ENCODE data around the gene REV1. TPM values are rescaled to one million over a fixed set of nuclear protein-coding genes. Genes with fewer than 3 reads are reported as not detected.

The REV1 gene
- total and polyA plus RNA-seq, 9 of the 15 experiments (the other 6 are each of a cell fraction or from before 2014, with no cell fraction given) = 12.8 to 54.4 (median 29.6) TPM

DNA sequence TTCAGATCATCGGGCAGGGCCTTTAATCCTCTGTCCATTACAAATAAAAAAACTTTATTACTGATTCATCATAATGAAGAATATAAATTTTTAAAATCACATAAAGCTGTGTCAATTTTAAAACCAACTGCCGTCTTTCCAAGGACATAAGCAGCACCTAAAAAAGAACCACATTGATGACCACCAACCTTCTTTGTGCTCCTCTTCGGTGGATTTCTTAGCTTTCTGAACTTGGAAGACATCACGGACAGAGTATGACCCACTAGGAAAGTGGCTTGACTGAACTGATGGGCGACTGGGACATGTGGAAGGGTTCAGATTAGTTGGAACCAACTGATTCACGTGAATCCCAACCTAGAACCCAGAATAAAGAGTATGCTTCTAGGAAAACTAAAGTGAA is 83.7 kb downstream of the REV1 start:
- H3K27ac ChIP-seq (ENCODE audit: extremely low read depth, low read depth, low read length) = no peak overlapping the region
- CTCF ChIA-PET (ENCODE audit: low intra/inter-chr PET ratio) = no interaction called here
- no peaks in the 10 kb centered on the region for H4K20me1 ChIP-seq (replicated peaks; ENCODE audit: control insufficient read depth, insufficient read depth, low read length)
- in situ Hi-C loops (cut with MboI) = no loop called here
- no peak for DNase-seq (ENCODE audit: extremely low read depth in 1 of 4, low spot score in 3 of 4)
- H3K79me2 ChIP-seq (ENCODE audit: control insufficient read depth, insufficient read depth, low read length) = no peaks in the 10 kb centered on the region
- intact Hi-C loops (cut with micrococcal nuclease) = loop anchor here (5.0 kb wide), 1 partner anchor 86 kb away; the partner anchor contains the start of gene REV1
- no peaks in the 10 kb centered on the region for H3K9me1 ChIP-seq (ENCODE audit: control insufficient read depth, insufficient read depth, low read length)
- BruUV-seq (replicated peaks) = no TSS peak
- no peak for ATAC-seq
- POLR2A ChIA-PET = interaction anchor here (0.7 to 1.3 kb wide), 2 partner anchors 13 to 81 kb away, joined by 3 to 4 read pairs; no protein-coding TSS in a partner anchor
- no peak for TF ChIP-seq SNRNP70 (optimal IDR thresholded peaks at IDR 0.05; ENCODE audit: low read depth, low read length)
- peak; percentile 49; the same call in 1 of the 2 replicates for TF ChIP-seq POLR2A (conservative IDR thresholded peaks at IDR 0.05)
- 0 out of 2 replicates have a peak, but pooled peaks have one; percentile 34 for TF ChIP-seq SUPT5H (IDR thresholded peaks at IDR 0.05)
- peak; percentile 15 for FAIRE-seq
- no peaks in the 10 kb centered on the region for H3K27me3 ChIP-seq (ENCODE audit: control insufficient read depth in 2 of 2, insufficient read depth in 2 of 2, low read length in 2 of 2)
- H3K4me2 ChIP-seq (ENCODE audit: insufficient read depth, low read length) = no peak overlapping the region
- H3K9ac ChIP-seq (ENCODE audit: insufficient read depth in 1 of 2, low read depth in 2 of 2, low read length in 2 of 2) = no peak overlapping the region
- peaks cover 91% of the 10 kb centered on the region for H3K36me3 ChIP-seq (ENCODE audit: control insufficient read depth, insufficient read depth, low read length)
- no peaks in the 10 kb centered on the region for H3K4me1 ChIP-seq (replicated peaks in 1 of 2; ENCODE audit: control insufficient read depth in 2 of 2, insufficient read depth in 2 of 2, low read length in 2 of 2)
- H2AFZ ChIP-seq (ENCODE audit: low read depth, low read length) = no peak overlapping the region
- H3K9me3 ChIP-seq (replicated peaks; ENCODE audit: control insufficient read depth, insufficient read depth, low read depth, low read length) = no peaks in the 10 kb centered on the region
- H3K4me3 ChIP-seq = no peak overlapping the region
- WGBS (ENCODE audit: insufficient coverage, low coverage, missing lambda C conversion rate) = 84% methylated on average over 6 of the region's 6 CpGs

DNA sequence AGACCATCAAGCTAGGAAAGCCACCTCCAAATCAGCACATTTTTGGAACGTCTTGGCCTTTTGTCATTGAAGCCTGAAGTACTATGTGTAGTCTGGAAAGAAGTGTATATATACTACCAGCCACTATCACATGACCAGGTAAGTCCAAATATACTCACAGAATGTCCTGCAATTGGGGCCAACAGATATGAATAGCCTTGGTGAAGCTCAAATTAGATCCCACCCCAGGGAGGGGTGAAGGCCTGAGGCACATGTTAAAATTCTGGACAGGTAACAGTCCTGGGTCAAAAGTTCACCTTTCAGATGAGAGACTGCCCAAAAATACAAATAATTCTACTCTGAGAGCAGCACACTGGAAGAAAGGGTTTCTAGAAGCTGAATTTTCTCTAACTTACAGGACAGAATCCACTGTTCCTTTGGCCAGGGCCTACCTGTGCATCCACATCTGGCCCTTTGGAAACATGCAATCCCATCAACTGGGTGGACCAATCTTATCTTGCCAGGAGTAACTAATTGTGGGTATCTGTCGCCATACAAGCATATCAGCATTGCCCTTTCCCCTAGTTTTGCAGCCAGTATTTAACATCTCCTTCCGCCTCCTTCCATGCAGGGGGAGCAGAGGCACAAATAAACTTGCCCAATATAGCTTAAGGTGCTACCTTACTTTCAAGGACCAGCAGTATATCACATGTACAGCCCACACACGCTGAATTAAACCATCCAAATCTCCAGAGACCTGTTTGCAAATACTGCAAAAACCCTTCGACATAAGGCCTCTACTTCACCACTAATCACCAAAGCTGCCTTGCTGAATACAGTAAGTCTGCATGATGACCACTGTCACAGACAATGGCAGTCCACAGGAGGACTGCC is 84.8 kb downstream of the REV1 start:
- in situ Hi-C loops (cut with MboI) = no loop called here
- H3K9ac ChIP-seq (ENCODE audit: insufficient read depth in 1 of 2, low read depth in 2 of 2, low read length in 2 of 2) = no peak overlapping the region
- H3K4me1 ChIP-seq (replicated peaks in 1 of 2; ENCODE audit: control insufficient read depth in 2 of 2, insufficient read depth in 2 of 2, low read length in 2 of 2) = no peaks in the 10 kb centered on the region
- H3K4me3 ChIP-seq = no peak overlapping the region
- no TSS peak for BruUV-seq (replicated peaks)
- no peak overlapping the region for H2AFZ ChIP-seq (ENCODE audit: low read depth, low read length)
- no peaks in the 10 kb centered on the region for H3K9me3 ChIP-seq (replicated peaks; ENCODE audit: control insufficient read depth, insufficient read depth, low read depth, low read length)
- H3K9me1 ChIP-seq (ENCODE audit: control insufficient read depth, insufficient read depth, low read length) = no peaks in the 10 kb centered on the region
- intact Hi-C loops (cut with micrococcal nuclease) = loop anchor here (5.0 kb wide), 1 partner anchor 87 kb away; the partner anchor contains the start of gene REV1
- no peak overlapping the region for H3K4me2 ChIP-seq (ENCODE audit: insufficient read depth, low read length)
- CTCF ChIA-PET (ENCODE audit: low intra/inter-chr PET ratio) = no interaction called here
- no peaks in the 10 kb centered on the region for H4K20me1 ChIP-seq (replicated peaks; ENCODE audit: control insufficient read depth, insufficient read depth, low read length)
- H3K79me2 ChIP-seq (ENCODE audit: control insufficient read depth, insufficient read depth, low read length) = no peaks in the 10 kb centered on the region
- H3K36me3 ChIP-seq (ENCODE audit: control insufficient read depth, insufficient read depth, low read length) = peaks cover 92% of the 10 kb centered on the region
- H3K27ac ChIP-seq (ENCODE audit: extremely low read depth, low read depth, low read length) = no peak overlapping the region
- DNase-seq (ENCODE audit: extremely low read depth in 1 of 4, low spot score in 3 of 4) (no peak), FAIRE-seq (no peak), ATAC-seq (peak; percentile 12)
- no peaks in the 10 kb centered on the region for H3K27me3 ChIP-seq (ENCODE audit: control insufficient read depth in 2 of 2, insufficient read depth in 2 of 2, low read length in 2 of 2)
- 73% methylated on average over 5 of the region's 5 CpGs for WGBS (ENCODE audit: insufficient coverage, low coverage, missing lambda C conversion rate)
- POLR2A ChIA-PET = interaction anchor here (0.7 to 1.3 kb wide), 4 partner anchors 9 to 16 kb away, joined by 3 to 4 read pairs (median 4); no protein-coding TSS in a partner anchor
- peak; percentile 55; the same call in 1 of the 2 replicates for TF ChIP-seq POLR2A (conservative IDR thresholded peaks at IDR 0.05)
- no peak for TF ChIP-seq RBM34 (IDR thresholded peaks at IDR 0.05; ENCODE audit: borderline replicate concordance, insufficient read depth, low read length)
- TF ChIP-seq KAT7 (CRISPR knock-in tag; IDR thresholded peaks at IDR 0.05; ENCODE audit: borderline replicate concordance) = no peak
- TF ChIP-seq, protein P1, sequence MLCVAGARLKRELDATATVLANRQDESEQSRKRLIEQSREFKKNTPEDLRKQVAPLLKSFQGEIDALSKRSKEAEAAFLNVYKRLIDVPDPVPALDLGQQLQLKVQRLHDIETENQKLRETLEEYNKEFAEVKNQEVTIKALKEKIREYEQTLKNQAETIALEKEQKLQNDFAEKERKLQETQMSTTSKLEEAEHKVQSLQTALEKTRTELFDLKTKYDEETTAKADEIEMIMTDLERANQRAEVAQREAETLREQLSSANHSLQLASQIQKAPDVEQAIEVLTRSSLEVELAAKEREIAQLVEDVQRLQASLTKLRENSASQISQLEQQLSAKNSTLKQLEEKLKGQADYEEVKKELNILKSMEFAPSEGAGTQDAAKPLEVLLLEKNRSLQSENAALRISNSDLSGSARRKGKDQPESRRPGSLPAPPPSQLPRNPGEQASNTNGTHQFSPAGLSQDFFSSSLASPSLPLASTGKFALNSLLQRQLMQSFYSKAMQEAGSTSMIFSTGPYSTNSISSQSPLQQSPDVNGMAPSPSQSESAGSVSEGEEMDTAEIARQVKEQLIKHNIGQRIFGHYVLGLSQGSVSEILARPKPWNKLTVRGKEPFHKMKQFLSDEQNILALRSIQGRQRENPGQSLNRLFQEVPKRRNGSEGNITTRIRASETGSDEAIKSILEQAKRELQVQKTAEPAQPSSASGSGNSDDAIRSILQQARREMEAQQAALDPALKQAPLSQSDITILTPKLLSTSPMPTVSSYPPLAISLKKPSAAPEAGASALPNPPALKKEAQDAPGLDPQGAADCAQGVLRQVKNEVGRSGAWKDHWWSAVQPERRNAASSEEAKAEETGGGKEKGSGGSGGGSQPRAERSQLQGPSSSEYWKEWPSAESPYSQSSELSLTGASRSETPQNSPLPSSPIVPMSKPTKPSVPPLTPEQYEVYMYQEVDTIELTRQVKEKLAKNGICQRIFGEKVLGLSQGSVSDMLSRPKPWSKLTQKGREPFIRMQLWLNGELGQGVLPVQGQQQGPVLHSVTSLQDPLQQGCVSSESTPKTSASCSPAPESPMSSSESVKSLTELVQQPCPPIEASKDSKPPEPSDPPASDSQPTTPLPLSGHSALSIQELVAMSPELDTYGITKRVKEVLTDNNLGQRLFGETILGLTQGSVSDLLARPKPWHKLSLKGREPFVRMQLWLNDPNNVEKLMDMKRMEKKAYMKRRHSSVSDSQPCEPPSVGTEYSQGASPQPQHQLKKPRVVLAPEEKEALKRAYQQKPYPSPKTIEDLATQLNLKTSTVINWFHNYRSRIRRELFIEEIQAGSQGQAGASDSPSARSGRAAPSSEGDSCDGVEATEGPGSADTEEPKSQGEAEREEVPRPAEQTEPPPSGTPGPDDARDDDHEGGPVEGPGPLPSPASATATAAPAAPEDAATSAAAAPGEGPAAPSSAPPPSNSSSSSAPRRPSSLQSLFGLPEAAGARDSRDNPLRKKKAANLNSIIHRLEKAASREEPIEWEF (CRISPR knock-in tag; IDR thresholded peaks at IDR 0.05) = no peak
- no peak for TF ChIP-seq XRCC3 (IDR thresholded peaks at IDR 0.05)
- peak; percentile 38; the same call in 1 of the 2 replicates for TF ChIP-seq SUPT5H (IDR thresholded peaks at IDR 0.05)
- peak; percentile 71; the same call in 1 of the 2 replicates for TF ChIP-seq POLR2AphosphoS2 (IDR thresholded peaks at IDR 0.05; ENCODE audit: low read length)
- TF ChIP-seq POLR2AphosphoS5 (IDR thresholded peaks at IDR 0.05; ENCODE audit: control insufficient read depth, insufficient read depth, low read depth, low read length) = peak; percentile 31; the same call in 1 of the 2 replicates
